Measurements from ENCODE around the gene TBC1D9B.

TBC1D9B gene

GRCh38 chr5:179893958-179894895 is 13.5 kb downstream of the TBC1D9B start:
- Histone ChIP-seq H3K27ac (no peak overlapping the region), H3K36me3 (replicated peaks) (peaks cover 79% of the 10 kb centered on the region), H3K4me3 (ENCODE audit: low read depth, low read length) (no peak overlapping the region), H3K27me3 (replicated peaks) (no peaks in the 10 kb centered on the region)
- in situ Hi-C loops (cut with HindIII; ENCODE audit: low pct_ligation_motif_present, low sequenced_read_pairs), result no loop called here
- DNase-seq, result no peak
- TF ChIP-seq CTCF (IDR thresholded peaks at IDR 0.05; ENCODE audit: low read depth, low read length, missing control alignments), result no peak

- in situ Hi-C loops (cut with HindIII; ENCODE audit: low pct_ligation_motif_present, low sequenced_read_pairs), result no loop called here
- peaks cover 78% of the 10 kb centered on the region for H3K36me3 ChIP-seq (replicated peaks)
- no peak for TF ChIP-seq CTCF (IDR thresholded peaks at IDR 0.05; ENCODE audit: low read depth, low read length, missing control alignments)
- no peak overlapping the region for H3K4me3 ChIP-seq (ENCODE audit: low read depth, low read length)
- H3K27me3 ChIP-seq (replicated peaks), result no peaks in the 10 kb centered on the region
- no peak overlapping the region for H3K27ac ChIP-seq
- no peak for DNase-seq
Measured at GRCh38 chr5:179893076-179893957, 14.4 kb downstream of the TBC1D9B start.

- no peak overlapping the region for H3K4me3 ChIP-seq (ENCODE audit: low read depth, low read length)
- TF ChIP-seq CTCF (IDR thresholded peaks at IDR 0.05; ENCODE audit: low read depth, low read length, missing control alignments), result no peak
- in situ Hi-C loops (cut with HindIII; ENCODE audit: low pct_ligation_motif_present, low sequenced_read_pairs), result no loop called here
- H3K27me3 ChIP-seq (replicated peaks), result no peaks in the 10 kb centered on the region
- peaks cover 82% of the 10 kb centered on the region for H3K36me3 ChIP-seq (replicated peaks)
- no peak for DNase-seq
- H3K27ac ChIP-seq, result no peak overlapping the region
Measured at GRCh38 chr5:179892255-179892654, 15.4 kb downstream of the TBC1D9B start.

GRCh38 chr5:179890751-179891682 is 16.7 kb downstream of the TBC1D9B start:
- DNase-seq, result no peak
- Histone ChIP-seq H3K27ac (no peak overlapping the region), H3K36me3 (replicated peaks) (peaks cover 80% of the 10 kb centered on the region), H3K4me3 (ENCODE audit: low read depth, low read length) (no peak overlapping the region), H3K27me3 (replicated peaks) (no peaks in the 10 kb centered on the region)
- in situ Hi-C loops (cut with HindIII; ENCODE audit: low pct_ligation_motif_present, low sequenced_read_pairs), result no loop called here
- no peak for TF ChIP-seq CTCF (IDR thresholded peaks at IDR 0.05; ENCODE audit: low read depth, low read length, missing control alignments)

GRCh38 chr5:179889885-179890284 is 17.8 kb downstream of the TBC1D9B start:
- TF ChIP-seq CTCF (IDR thresholded peaks at IDR 0.05; ENCODE audit: low read depth, low read length, missing control alignments), result no peak
- in situ Hi-C loops (cut with HindIII; ENCODE audit: low pct_ligation_motif_present, low sequenced_read_pairs), result no loop called here
- H3K4me3 ChIP-seq (ENCODE audit: low read depth, low read length), result no peak overlapping the region
- H3K36me3 ChIP-seq (replicated peaks), result peaks cover 82% of the 10 kb centered on the region
- H3K27me3 ChIP-seq (replicated peaks), result no peaks in the 10 kb centered on the region
- no peak for DNase-seq
- H3K27ac ChIP-seq, result no peak overlapping the region

Data from brain microvascular endothelial cell (primary cell).